Measurements from ENCODE around the gene KLF18.

DNA sequence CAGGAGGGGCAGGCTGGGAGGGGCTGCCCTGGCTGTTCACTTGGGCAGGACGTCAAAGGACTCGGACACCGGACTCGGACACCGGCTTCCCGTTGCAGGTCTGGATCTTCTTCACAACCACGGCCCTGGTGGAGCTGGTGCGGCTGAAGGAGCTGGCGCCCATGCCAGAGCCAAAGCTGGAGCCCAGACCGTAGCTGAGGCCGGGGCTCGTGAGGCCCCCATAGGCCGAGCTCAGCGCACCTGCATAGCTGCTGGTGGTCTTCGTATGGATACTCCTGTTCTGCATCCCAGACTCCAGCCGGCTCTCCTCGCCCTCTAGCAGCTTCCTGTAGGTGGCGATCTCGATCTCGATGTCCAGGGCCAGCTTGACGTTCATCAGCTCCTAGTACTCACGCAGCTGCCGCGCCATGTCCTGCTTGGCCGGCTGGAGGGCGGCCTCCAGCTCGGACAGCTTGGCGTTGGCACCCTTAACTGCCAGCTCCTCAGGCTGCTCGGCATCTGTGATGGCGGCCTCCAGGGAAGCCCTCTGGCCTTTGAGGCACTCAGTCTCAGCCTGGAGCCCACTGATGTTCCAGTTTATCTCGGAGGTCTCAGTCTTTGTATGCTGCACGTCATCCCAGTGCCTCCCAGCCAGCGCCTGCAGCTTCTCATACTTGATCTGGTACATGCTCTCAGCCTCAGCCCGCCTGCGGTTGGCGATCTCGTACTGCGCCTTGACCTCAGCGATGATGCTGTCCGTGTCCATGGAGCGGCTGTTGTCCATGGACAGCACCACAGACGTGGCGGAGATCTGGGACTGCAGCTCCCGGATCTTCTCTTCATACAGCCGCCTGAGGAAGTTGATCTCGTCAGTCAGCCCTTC, 37.9 kb downstream of the KLF18 start:
- TF ChIP-seq, protein P1, sequence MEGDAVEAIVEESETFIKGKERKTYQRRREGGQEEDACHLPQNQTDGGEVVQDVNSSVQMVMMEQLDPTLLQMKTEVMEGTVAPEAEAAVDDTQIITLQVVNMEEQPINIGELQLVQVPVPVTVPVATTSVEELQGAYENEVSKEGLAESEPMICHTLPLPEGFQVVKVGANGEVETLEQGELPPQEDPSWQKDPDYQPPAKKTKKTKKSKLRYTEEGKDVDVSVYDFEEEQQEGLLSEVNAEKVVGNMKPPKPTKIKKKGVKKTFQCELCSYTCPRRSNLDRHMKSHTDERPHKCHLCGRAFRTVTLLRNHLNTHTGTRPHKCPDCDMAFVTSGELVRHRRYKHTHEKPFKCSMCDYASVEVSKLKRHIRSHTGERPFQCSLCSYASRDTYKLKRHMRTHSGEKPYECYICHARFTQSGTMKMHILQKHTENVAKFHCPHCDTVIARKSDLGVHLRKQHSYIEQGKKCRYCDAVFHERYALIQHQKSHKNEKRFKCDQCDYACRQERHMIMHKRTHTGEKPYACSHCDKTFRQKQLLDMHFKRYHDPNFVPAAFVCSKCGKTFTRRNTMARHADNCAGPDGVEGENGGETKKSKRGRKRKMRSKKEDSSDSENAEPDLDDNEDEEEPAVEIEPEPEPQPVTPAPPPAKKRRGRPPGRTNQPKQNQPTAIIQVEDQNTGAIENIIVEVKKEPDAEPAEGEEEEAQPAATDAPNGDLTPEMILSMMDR (IDR thresholded peaks at IDR 0.05) = peak; percentile 20; the same call in 1 of the 3 replicates
- TF ChIP-seq, protein P2, sequence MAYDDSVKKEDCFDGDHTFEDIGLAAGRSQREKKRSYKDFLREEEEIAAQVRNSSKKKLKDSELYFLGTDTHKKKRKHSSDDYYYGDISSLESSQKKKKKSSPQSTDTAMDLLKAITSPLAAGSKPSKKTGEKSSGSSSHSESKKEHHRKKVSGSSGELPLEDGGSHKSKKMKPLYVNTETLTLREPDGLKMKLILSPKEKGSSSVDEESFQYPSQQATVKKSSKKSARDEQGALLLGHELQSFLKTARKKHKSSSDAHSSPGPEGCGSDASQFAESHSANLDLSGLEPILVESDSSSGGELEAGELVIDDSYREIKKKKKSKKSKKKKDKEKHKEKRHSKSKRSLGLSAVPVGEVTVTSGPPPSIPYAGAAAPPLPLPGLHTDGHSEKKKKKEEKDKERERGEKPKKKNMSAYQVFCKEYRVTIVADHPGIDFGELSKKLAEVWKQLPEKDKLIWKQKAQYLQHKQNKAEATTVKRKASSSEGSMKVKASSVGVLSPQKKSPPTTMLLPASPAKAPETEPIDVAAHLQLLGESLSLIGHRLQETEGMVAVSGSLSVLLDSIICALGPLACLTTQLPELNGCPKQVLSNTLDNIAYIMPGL (CRISPR knock-in tag; IDR thresholded peaks at IDR 0.05; ENCODE audit: borderline replicate concordance) = no peak
- TF ChIP-seq EHMT2 (IDR thresholded peaks at IDR 0.05; ENCODE audit: low read depth) = no peak
- TF ChIP-seq, protein P3, sequence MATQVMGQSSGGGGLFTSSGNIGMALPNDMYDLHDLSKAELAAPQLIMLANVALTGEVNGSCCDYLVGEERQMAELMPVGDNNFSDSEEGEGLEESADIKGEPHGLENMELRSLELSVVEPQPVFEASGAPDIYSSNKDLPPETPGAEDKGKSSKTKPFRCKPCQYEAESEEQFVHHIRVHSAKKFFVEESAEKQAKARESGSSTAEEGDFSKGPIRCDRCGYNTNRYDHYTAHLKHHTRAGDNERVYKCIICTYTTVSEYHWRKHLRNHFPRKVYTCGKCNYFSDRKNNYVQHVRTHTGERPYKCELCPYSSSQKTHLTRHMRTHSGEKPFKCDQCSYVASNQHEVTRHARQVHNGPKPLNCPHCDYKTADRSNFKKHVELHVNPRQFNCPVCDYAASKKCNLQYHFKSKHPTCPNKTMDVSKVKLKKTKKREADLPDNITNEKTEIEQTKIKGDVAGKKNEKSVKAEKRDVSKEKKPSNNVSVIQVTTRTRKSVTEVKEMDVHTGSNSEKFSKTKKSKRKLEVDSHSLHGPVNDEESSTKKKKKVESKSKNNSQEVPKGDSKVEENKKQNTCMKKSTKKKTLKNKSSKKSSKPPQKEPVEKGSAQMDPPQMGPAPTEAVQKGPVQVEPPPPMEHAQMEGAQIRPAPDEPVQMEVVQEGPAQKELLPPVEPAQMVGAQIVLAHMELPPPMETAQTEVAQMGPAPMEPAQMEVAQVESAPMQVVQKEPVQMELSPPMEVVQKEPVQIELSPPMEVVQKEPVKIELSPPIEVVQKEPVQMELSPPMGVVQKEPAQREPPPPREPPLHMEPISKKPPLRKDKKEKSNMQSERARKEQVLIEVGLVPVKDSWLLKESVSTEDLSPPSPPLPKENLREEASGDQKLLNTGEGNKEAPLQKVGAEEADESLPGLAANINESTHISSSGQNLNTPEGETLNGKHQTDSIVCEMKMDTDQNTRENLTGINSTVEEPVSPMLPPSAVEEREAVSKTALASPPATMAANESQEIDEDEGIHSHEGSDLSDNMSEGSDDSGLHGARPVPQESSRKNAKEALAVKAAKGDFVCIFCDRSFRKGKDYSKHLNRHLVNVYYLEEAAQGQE (IDR thresholded peaks at IDR 0.05) = no peak
- TF ChIP-seq, protein P4, sequence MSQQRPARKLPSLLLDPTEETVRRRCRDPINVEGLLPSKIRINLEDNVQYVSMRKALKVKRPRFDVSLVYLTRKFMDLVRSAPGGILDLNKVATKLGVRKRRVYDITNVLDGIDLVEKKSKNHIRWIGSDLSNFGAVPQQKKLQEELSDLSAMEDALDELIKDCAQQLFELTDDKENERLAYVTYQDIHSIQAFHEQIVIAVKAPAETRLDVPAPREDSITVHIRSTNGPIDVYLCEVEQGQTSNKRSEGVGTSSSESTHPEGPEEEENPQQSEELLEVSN (IDR thresholded peaks at IDR 0.05; ENCODE audit: borderline replicate concordance, low read depth) = no peak
- no peak for TF ChIP-seq CEBPB (IDR thresholded peaks at IDR 0.05)
- no peak for TF ChIP-seq POLR2A (IDR thresholded peaks at IDR 0.05; ENCODE audit: low read length)
- no peak for TF ChIP-seq RFX5 (IDR thresholded peaks at IDR 0.05)
- TF ChIP-seq SMC3 (IDR thresholded peaks at IDR 0.05) = no peak
- no peak for TF ChIP-seq EP300 (IDR thresholded peaks at IDR 0.05)
- no peak for TF ChIP-seq MYC (IDR thresholded peaks at IDR 0.05; ENCODE audit: borderline replicate concordance, low read length)

All from A549 (cell line).